Astrocyte (in vitro differentiated cells and primary cell): ENCODE data around the gene TEX14.

Experiments
- EZH2 ChIP-seq: IDR thresholded peaks from 2 replicates; pipeline ENCODE4 v1.6.1; 2012; ENCODE audit warnings: mild to moderate bottlenecking, low read length, inconsistent platforms; ENCODE audit not compliant: insufficient read depth
- TF ChIP-seq, protein P1 (sequence below): IDR thresholded peaks from 2 replicates; pipeline ENCODE4 v1.5.1; 2011; ENCODE audit warnings: low read depth, mild to moderate bottlenecking, inconsistent platforms, low read length, moderate library complexity; ENCODE audit not compliant: insufficient read depth

DNA sequence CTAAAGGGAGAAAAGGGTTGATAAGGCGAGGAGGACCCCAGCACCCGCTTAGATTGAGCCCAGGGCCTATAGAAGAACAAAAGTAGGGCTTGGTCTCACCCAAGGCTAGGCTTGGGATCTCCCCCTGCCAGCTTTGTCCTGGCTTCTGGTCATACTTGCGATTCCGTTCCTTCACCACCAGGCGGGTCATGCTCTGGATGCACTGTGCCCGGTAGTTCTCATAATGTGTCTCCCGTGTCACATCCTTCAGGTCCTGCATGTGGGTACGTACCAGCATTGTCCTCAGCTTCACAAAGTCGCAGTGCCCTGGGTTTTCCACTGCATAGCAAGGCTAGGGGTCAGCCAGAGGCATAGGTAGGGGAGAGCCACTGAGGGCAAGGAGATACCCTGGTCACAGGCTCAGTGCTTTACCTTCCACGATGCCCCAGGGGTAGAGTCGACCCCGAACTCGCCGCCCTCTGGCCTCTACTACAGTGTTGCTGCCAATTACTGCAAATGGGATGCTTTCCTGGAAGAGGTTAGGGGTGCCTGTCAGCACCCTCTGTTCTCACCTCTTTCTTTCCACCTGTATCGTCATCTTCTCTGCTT, 170.9 kb downstream of the TEX14 start:
- TF ChIP-seq, protein P1, sequence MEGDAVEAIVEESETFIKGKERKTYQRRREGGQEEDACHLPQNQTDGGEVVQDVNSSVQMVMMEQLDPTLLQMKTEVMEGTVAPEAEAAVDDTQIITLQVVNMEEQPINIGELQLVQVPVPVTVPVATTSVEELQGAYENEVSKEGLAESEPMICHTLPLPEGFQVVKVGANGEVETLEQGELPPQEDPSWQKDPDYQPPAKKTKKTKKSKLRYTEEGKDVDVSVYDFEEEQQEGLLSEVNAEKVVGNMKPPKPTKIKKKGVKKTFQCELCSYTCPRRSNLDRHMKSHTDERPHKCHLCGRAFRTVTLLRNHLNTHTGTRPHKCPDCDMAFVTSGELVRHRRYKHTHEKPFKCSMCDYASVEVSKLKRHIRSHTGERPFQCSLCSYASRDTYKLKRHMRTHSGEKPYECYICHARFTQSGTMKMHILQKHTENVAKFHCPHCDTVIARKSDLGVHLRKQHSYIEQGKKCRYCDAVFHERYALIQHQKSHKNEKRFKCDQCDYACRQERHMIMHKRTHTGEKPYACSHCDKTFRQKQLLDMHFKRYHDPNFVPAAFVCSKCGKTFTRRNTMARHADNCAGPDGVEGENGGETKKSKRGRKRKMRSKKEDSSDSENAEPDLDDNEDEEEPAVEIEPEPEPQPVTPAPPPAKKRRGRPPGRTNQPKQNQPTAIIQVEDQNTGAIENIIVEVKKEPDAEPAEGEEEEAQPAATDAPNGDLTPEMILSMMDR, result peak; percentile 31
- no peak for TF ChIP-seq EZH2
